ENCODE measurements around the gene DNAH1.

The DNAH1 gene

GRCh38 chr3:52384019-52384761, 68.1 kb downstream of the DNAH1 start:
- Mint-ChIP-seq H3K27me3 (no peaks in the 10 kb centered on the region), H3K27ac (no peak overlapping the region), H3K9me3 (no peaks in the 10 kb centered on the region), H3K4me1 (peaks cover 8% of the 10 kb centered on the region), H3K4me3 (no peak overlapping the region), H3K36me3 (peaks cover 2% of the 10 kb centered on the region)
- DNase-seq (ENCODE audit: low spot score in 2 of 2) (no peak), ATAC-seq (ENCODE audit: low read depth) (no peak)

GRCh38 chr3:52385157-52385556, 69.0 kb downstream of the DNAH1 start:
- no peaks in the 10 kb centered on the region for H3K27me3 Mint-ChIP-seq
- H3K4me1 Mint-ChIP-seq = peaks cover 8% of the 10 kb centered on the region
- DNase-seq (ENCODE audit: low spot score in 2 of 2) = no peak
- no peaks in the 10 kb centered on the region for H3K9me3 Mint-ChIP-seq
- H3K4me3 Mint-ChIP-seq = no peak overlapping the region
- H3K27ac Mint-ChIP-seq = no peak overlapping the region
- peaks cover 2% of the 10 kb centered on the region for H3K36me3 Mint-ChIP-seq
- peak; percentile 35 for ATAC-seq (ENCODE audit: low read depth)

- Mint-ChIP-seq H3K27ac (no peak overlapping the region), H3K36me3 (peaks cover 12% of the 10 kb centered on the region), H3K9me3 (no peaks in the 10 kb centered on the region), H3K4me3 (no peak overlapping the region), H3K27me3 (no peaks in the 10 kb centered on the region), H3K4me1 (peaks cover 5% of the 10 kb centered on the region)
- DNase-seq (ENCODE audit: low spot score in 2 of 2) (no peak), ATAC-seq (ENCODE audit: low read depth) (no peak)
Observed at GRCh38 chr3:52387481-52387880, 71.4 kb downstream of the DNAH1 start.

GRCh38 chr3:52388348-52388821, 72.3 kb downstream of the DNAH1 start:
- Mint-ChIP-seq H3K27ac (no peak overlapping the region), H3K36me3 (peaks cover 19% of the 10 kb centered on the region), H3K4me1 (peaks cover 5% of the 10 kb centered on the region), H3K27me3 (no peaks in the 10 kb centered on the region), H3K4me3 (no peak overlapping the region), H3K9me3 (no peaks in the 10 kb centered on the region)
- ATAC-seq (ENCODE audit: low read depth) = no peak
- no peak for DNase-seq (ENCODE audit: low spot score in 2 of 2)

GRCh38 chr3:52388933-52389332, 72.8 kb downstream of the DNAH1 start:
- no peak overlapping the region for H3K4me3 Mint-ChIP-seq
- ATAC-seq (ENCODE audit: low read depth) (no peak), DNase-seq (ENCODE audit: low spot score in 2 of 2) (no peak)
- no peak overlapping the region for H3K27ac Mint-ChIP-seq
- H3K4me1 Mint-ChIP-seq = peaks cover 5% of the 10 kb centered on the region
- H3K9me3 Mint-ChIP-seq = no peaks in the 10 kb centered on the region
- peaks cover 20% of the 10 kb centered on the region for H3K36me3 Mint-ChIP-seq
- no peaks in the 10 kb centered on the region for H3K27me3 Mint-ChIP-seq

- Mint-ChIP-seq H3K27ac (no peak overlapping the region), H3K9me3 (no peaks in the 10 kb centered on the region), H3K4me3 (no peak overlapping the region), H3K36me3 (peaks cover 21% of the 10 kb centered on the region), H3K4me1 (no peaks in the 10 kb centered on the region), H3K27me3 (no peaks in the 10 kb centered on the region)
- ATAC-seq (ENCODE audit: low read depth) (no peak), DNase-seq (ENCODE audit: low spot score in 2 of 2) (no peak)
Observed at GRCh38 chr3:52391096-52391495, 75.0 kb downstream of the DNAH1 start.

GRCh38 chr3:52392216-52392930, 76.3 kb downstream of the DNAH1 start:
- H3K4me3 Mint-ChIP-seq = no peak overlapping the region
- no peak overlapping the region for H3K27ac Mint-ChIP-seq
- no peaks in the 10 kb centered on the region for H3K9me3 Mint-ChIP-seq
- no peaks in the 10 kb centered on the region for H3K4me1 Mint-ChIP-seq
- ATAC-seq (ENCODE audit: low read depth) (no peak), DNase-seq (ENCODE audit: low spot score in 2 of 2) (no peak)
- no peaks in the 10 kb centered on the region for H3K27me3 Mint-ChIP-seq
- peaks cover 21% of the 10 kb centered on the region for H3K36me3 Mint-ChIP-seq

- H3K27ac Mint-ChIP-seq = no peak overlapping the region
- H3K9me3 Mint-ChIP-seq = no peaks in the 10 kb centered on the region
- H3K27me3 Mint-ChIP-seq = no peaks in the 10 kb centered on the region
- ATAC-seq (ENCODE audit: low read depth) (no peak), DNase-seq (ENCODE audit: low spot score in 2 of 2) (no peak)
- H3K4me3 Mint-ChIP-seq = no peak overlapping the region
- peaks cover 21% of the 10 kb centered on the region for H3K36me3 Mint-ChIP-seq
- no peaks in the 10 kb centered on the region for H3K4me1 Mint-ChIP-seq
Observed at GRCh38 chr3:52393131-52393807, 77.2 kb downstream of the DNAH1 start.

GRCh38 chr3:52393959-52394670, 78.0 kb downstream of the DNAH1 start:
- ATAC-seq (ENCODE audit: low read depth) (no peak), DNase-seq (ENCODE audit: low spot score in 2 of 2) (no peak)
- Mint-ChIP-seq H3K9me3 (no peaks in the 10 kb centered on the region), H3K36me3 (peaks cover 19% of the 10 kb centered on the region), H3K27me3 (no peaks in the 10 kb centered on the region), H3K4me1 (no peaks in the 10 kb centered on the region), H3K4me3 (no peak overlapping the region), H3K27ac (no peak overlapping the region)

- no peaks in the 10 kb centered on the region for H3K27me3 Mint-ChIP-seq
- peaks cover 19% of the 10 kb centered on the region for H3K36me3 Mint-ChIP-seq
- H3K27ac Mint-ChIP-seq = no peak overlapping the region
- DNase-seq (ENCODE audit: low spot score in 2 of 2) (no peak), ATAC-seq (ENCODE audit: low read depth) (no peak)
- no peak overlapping the region for H3K4me3 Mint-ChIP-seq
- H3K4me1 Mint-ChIP-seq = no peaks in the 10 kb centered on the region
- no peaks in the 10 kb centered on the region for H3K9me3 Mint-ChIP-seq
Observed at GRCh38 chr3:52394751-52395502, 78.8 kb downstream of the DNAH1 start.

GRCh38 chr3:52395503-52395865, 79.4 kb downstream of the DNAH1 start:
- H3K27me3 Mint-ChIP-seq = no peaks in the 10 kb centered on the region
- no peak for DNase-seq (ENCODE audit: low spot score in 2 of 2)
- peaks cover 19% of the 10 kb centered on the region for H3K36me3 Mint-ChIP-seq
- ATAC-seq (ENCODE audit: low read depth) = no peak
- no peaks in the 10 kb centered on the region for H3K9me3 Mint-ChIP-seq
- H3K4me3 Mint-ChIP-seq = no peak overlapping the region
- H3K27ac Mint-ChIP-seq = no peak overlapping the region
- H3K4me1 Mint-ChIP-seq = no peaks in the 10 kb centered on the region

- H3K36me3 Mint-ChIP-seq = peaks cover 20% of the 10 kb centered on the region
- H3K4me3 Mint-ChIP-seq = no peak overlapping the region
- no peaks in the 10 kb centered on the region for H3K27me3 Mint-ChIP-seq
- no peaks in the 10 kb centered on the region for H3K4me1 Mint-ChIP-seq
- no peak overlapping the region for H3K27ac Mint-ChIP-seq
- no peaks in the 10 kb centered on the region for H3K9me3 Mint-ChIP-seq
- ATAC-seq (ENCODE audit: low read depth) = no peak
- DNase-seq (ENCODE audit: low spot score in 2 of 2) = no peak
Observed at GRCh38 chr3:52396011-52396906, 80.1 kb downstream of the DNAH1 start.

All from memory B cell (primary cell).